HG03066 (cell line): ENCODE measurements around the gene ATF4.
"Not testable (repeated sequence)": the region's sequence is repeated elsewhere in the genome, so short reads cannot be mapped to it uniquely, and the experiment has no call there.

ENCODE experiments used
- ATAC-seq: cut with Tn5 transposase; IDR thresholded peaks from one replicate; pipeline ENCODE4 v1.9.1; 2021; ENCODE audit warnings: low read depth; ENCODE audit not compliant: unreplicated experiment

ATF4 gene

DNA sequence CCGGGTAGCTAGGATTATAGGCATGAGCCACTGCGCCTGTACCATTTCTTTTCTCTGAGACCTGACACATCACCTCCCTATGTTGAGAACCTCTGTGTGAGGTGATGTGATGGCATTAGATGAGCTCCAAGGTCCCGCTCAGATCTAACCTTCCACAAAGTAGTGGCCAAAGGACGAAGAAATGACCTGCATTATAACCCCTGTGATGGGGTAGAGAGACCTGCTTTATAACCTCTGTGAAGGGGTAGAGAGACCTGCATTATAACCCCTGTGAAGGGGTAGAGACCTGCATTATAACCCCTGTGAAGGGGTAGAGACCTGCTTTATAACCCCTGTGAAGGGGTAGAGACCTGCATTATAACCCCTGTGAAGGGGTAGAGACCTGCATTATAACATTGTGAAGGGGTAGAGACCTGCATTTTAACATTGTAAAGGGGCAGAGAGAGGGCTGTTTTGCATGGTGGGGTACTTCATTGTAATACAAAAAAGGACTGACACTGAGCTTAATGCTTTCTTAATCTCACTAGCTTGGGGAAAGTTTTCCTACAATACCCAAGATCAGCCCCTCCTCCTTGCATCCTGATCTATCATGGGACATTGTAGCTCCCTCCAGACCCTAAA, 9.7 kb upstream of the ATF4 start:
- no peak for ATAC-seq

GRCh38 chr22:39511226-39511625, 9.1 kb upstream of the ATF4 start:
- no peak for ATAC-seq

DNA sequence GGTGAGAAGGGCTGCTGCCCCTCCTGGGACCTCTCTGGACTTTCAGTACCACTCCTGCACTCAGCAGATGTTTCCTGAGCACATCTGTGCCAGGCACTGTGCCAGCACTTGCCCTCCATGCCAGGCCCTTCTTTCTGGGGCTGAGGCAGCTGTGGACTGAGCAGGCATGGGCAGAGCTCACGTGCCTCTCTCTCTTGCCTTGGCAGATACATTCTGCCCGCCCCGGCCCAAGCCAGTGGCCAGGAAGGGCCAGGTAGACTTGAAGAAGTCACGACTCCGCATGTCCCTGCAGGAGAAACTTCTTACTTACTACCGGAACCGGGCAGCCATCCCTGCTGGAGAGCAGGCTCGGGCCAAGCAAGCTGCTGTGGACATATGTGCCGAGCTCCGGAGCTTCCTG, 8.3 kb upstream of the ATF4 start:
- no peak for ATAC-seq

DNA sequence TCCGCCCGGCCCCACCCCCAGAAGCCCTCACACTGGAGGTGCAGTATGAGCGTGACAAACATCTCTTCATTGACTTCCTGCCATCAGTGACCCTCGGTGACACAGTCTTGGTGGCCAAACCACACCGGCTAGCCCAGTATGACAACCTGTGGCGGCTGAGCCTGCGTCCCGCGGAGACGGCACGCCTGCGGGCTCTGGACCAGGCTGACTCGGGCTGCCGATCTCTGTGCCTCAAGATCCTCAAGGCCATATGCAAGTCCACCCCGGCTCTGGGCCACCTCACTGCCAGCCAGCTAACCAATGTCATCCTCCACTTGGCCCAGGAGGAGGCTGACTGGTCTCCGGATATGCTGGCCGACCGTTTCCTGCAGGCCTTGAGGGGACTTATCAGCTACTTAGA, 6.6 kb upstream of the ATF4 start:
- ATAC-seq, result no peak

- no peak for ATAC-seq
These were observed 5.9 kb upstream of the ATF4 start for GRCh38 chr22:39514373-39514973.

GRCh38 chr22:39515266-39516050, 4.9 kb upstream of the ATF4 start:
- no peak for ATAC-seq

GRCh38 chr22:39517470-39517869, 2.9 kb upstream of the ATF4 start:
- no peak for ATAC-seq

DNA sequence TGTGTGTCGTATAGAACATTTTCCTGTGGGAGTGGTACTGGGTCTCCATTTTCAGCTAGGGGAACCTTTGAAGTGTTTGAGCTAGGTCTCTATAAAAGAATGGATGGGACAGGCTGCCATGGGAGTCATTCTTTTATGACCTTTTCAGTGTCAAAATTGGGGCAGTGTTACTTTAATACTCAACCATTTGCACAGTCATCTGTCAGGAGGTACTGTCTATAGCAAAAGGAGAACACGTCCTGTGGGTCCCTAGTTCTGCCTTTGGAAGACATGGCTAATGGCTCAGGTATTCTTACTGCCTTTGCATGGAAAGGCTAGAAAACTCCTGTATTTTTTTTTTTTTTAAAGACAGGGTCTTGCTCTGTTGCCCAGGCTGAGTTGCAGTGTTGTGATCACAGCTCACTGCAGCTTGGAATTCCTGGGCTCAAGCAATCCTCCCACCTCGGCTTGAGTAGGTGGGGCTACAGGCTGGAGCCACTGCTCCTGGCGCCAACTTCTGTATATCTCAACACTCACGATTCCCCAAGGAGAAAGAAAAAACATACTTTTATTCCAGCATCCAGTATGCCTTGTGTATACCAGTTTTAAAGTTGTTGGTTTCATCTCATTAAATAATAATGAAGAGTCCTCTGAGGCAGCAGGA, 2.1 kb upstream of the ATF4 start:
- no peak for ATAC-seq

DNA sequence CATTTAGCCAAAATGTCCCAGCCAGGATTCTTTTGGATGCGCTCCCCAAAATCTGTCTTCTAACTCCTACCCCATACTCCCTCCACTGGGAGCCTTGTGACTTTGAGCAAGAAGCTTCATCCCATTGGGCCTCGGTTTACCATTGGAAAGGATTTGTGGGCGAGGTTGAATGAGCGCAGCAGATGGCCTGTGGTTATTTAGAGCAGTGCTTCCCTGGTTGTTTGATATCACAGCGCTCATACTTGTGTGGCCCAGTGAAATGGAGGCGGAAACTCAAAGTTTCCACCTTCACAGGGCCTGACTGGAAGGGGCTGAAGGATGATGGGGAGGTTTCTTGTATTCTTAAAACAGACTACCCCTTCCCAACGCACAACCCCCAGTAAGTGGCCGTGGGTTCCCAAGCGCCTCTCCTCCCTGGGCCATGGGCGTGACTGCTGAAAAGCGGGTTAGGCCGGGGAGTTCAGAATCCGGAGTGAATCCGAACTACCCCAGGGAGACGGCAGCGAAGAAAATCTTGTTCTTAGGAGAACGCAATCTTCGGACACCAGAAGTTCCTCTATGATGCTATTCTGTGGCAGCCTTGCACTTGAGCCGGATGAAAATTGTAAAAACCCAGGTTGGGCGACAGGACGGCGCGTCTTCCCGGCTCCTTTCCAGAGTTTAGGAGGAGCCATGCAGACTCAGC, 1.2 kb upstream of the ATF4 start:
- ATAC-seq, result no peak

DNA sequence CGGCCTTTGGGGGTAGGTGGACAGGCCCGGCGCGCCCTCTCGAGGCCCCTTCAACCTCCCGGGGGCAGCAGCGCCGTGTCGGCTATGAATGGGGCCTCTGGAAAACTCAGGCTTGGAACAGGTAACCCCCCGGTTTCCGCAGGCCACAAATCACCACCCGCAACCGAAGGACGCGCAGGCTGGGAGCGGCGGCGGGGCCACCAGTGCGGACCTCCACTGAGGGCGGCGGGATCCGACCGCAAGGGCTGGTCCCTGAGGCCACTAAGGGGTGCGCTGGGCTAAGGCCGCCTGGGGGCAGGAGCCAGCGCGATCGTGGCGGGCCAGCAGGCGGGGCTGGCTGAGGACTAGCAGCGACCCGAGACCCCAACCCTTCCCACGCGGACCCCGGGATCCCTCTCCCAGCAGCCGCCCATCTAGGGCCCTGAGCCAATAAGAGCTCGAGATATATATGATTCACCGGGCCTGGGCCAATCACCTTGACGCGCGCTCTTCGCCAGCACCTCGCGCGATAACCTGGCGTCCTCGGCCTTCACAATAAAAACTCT, 609 bp upstream of the ATF4 start:
- ATAC-seq, result peak; percentile 82

- not testable (repeated sequence) for ATAC-seq
These were observed 934 bp downstream of the ATF4 start for GRCh38 chr22:39521106-39521885.

- ATAC-seq, result not testable (repeated sequence)
These were observed 1.7 kb downstream of the ATF4 start for GRCh38 chr22:39522091-39522490.

GRCh38 chr22:39522567-39523300, 2.4 kb downstream of the ATF4 start:
- ATAC-seq, result no peak

- ATAC-seq, result no peak
These were observed 3.9 kb downstream of the ATF4 start for GRCh38 chr22:39524089-39524752.

- ATAC-seq, result no peak
These were observed 4.6 kb downstream of the ATF4 start for GRCh38 chr22:39524753-39525657.

GRCh38 chr22:39525658-39525975, 5.3 kb downstream of the ATF4 start:
- ATAC-seq, result no peak

DNA sequence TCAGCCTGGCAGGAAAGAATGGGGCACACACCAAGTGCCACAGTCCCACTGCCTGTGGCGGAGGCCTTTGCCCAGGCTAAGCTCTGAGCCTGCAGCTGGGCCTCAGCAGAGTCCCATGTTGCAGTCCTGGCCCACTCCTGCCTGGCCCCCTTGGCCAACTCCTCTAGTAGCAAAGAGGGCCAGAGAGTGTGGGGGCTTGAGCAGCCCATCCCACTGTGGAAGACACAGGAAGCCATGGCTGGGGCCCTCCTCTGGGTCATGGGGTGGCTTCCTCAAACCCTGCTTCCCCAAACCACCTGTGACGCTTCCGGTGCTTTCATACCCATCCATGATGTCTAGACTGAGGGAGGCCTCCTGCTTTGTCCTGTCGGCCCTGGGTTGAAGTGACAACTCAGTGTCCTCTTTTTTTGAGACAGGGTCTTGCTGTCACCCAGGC, 6.4 kb downstream of the ATF4 start:
- ATAC-seq, result no peak

- no peak for ATAC-seq
These were observed 7.2 kb downstream of the ATF4 start for GRCh38 chr22:39527481-39527961.
